BE2C (cell line): ENCODE measurements around the gene C1orf174.

ENCODE experiments used
- DNase-seq: peaks from one replicate; pipeline ENCODE4 v3.0.0-alpha.2; 2020
- H3K27me3 ChIP-seq: fragments of 250-450 bp; sonication (Bioruptor Pico); 2 replicates; pipeline ENCODE4 v1.5.1; 2020; ENCODE audit warnings: mild to moderate bottlenecking
- H3K36me3 ChIP-seq: fragments of 250-450 bp; sonication (Bioruptor Pico); 2 replicates; pipeline ENCODE4 v1.5.1; 2020; ENCODE audit warnings: mild to moderate bottlenecking
- H3K4me1 ChIP-seq: fragments of 250-450 bp; sonication (Bioruptor Pico); 2 replicates; pipeline ENCODE4 v1.5.1; 2020
- H3K4me3 ChIP-seq: 2 replicates; pipeline ENCODE4 v1.5.1; 2011; ENCODE audit warnings: low read depth, low read length
- H3K9me3 ChIP-seq: fragments of 250-450 bp; sonication (Bioruptor Pico); 2 replicates; pipeline ENCODE4 v1.5.1; 2020
- TF ChIP-seq, protein P1 (sequence below): IDR thresholded peaks from 2 replicates; pipeline ENCODE4 v1.5.1; 2012; ENCODE audit warnings: mild to moderate bottlenecking, low read depth, low read length

C1orf174 gene

DNA sequence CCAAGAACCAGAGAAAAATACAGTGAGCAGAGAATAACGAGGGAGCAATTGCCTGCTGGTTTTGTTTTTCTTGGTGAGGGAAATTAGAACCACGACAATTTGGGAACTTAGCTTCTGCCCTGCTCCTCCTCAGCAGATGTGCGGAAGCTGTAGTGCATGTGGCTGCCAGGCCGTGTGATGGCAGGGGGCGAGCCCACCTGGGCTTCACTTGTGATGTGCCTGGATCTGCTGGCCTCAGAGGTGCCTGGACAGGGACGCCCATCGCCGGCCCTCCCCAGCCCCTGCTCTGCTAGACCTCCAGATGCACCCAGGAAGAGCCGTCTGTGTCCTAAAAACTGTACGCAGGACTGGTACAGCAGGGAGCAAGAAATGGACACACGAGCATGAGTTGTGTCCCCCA lies 28.5 kb upstream of the C1orf174 start:
- H3K27me3 ChIP-seq = no peaks in the 10 kb centered on the region
- H3K36me3 ChIP-seq = no peaks in the 10 kb centered on the region
- H3K4me1 ChIP-seq = no peaks in the 10 kb centered on the region
- TF ChIP-seq, protein P1, sequence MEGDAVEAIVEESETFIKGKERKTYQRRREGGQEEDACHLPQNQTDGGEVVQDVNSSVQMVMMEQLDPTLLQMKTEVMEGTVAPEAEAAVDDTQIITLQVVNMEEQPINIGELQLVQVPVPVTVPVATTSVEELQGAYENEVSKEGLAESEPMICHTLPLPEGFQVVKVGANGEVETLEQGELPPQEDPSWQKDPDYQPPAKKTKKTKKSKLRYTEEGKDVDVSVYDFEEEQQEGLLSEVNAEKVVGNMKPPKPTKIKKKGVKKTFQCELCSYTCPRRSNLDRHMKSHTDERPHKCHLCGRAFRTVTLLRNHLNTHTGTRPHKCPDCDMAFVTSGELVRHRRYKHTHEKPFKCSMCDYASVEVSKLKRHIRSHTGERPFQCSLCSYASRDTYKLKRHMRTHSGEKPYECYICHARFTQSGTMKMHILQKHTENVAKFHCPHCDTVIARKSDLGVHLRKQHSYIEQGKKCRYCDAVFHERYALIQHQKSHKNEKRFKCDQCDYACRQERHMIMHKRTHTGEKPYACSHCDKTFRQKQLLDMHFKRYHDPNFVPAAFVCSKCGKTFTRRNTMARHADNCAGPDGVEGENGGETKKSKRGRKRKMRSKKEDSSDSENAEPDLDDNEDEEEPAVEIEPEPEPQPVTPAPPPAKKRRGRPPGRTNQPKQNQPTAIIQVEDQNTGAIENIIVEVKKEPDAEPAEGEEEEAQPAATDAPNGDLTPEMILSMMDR = no peak
- H3K9me3 ChIP-seq = no peaks in the 10 kb centered on the region
- H3K4me3 ChIP-seq = no peak overlapping the region
- DNase-seq = no peak

DNA sequence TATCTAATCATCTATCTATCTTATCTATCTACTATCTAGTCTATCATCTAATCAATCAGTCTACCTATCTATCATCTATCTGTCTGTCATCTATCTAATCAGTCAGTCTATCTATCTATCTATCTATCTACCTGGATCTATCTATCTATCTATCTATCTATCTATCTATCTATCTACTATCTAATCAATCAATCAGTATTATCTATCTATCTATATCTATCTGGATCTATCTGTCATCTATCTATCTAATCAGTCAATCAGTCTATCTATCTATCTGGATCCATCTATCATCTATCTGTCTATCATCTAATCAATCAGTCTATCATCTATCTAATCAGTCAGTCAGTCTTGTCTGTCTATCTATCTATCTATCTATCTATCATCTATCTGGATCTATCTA lies 26.9 kb upstream of the C1orf174 start:
- TF ChIP-seq, protein P1 = no peak
- Histone ChIP-seq H3K4me1 (no peaks in the 10 kb centered on the region), H3K27me3 (no peaks in the 10 kb centered on the region)

DNA sequence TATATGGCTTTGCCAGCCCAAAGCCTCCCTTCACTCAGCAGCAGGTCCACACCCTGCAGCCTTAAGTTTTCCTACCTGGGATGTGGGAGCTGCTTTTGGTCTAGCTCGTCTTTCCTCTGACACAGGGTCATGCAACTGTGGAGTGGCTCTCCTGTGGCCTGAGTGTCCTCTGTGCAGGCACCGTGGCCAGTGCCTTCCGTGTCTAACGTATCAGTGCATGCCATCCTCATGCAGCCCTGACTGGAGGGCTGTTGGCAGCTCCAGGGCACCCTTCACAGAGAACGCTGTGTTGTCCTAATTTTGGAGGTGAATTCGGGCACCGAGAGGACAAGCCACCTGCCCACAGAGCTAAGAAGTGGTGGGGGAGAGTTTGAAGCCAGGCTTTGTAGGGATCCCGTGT lies 25.7 kb upstream of the C1orf174 start:
- Histone ChIP-seq H3K9me3 (no peaks in the 10 kb centered on the region), H3K4me3 (no peak overlapping the region), H3K4me1 (no peaks in the 10 kb centered on the region), H3K27me3 (no peaks in the 10 kb centered on the region), H3K36me3 (no peaks in the 10 kb centered on the region)
- TF ChIP-seq, protein P1 = no peak
- DNase-seq = no peak

More for the DNA sequence above, 26.9 kb upstream of the C1orf174 start:
- Histone ChIP-seq H3K9me3 (no peaks in the 10 kb centered on the region), H3K4me3 (no peak overlapping the region), H3K36me3 (no peaks in the 10 kb centered on the region)
- no peak for DNase-seq

DNA sequence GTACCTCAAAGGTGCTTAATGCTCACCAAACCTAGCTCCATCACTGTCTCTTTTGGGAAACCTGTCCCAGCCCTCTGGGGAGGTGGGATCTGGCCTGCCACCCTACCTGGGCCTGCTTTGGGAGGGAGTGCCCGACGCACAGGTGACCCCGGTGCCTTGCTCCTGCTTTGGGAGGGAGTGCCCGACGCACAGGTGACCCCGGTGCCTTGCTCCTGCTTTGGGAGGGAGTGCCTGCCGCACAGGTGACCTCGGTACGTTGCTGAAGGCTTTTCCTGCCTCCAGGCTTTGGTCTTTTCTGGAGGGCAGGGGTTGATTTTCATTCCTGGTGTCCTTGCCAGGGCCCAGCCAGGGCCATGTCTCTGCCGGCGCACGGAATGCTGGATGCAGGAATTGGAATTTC lies 25.2 kb upstream of the C1orf174 start:
- Histone ChIP-seq H3K27me3 (no peaks in the 10 kb centered on the region), H3K4me3 (no peak overlapping the region), H3K4me1 (no peaks in the 10 kb centered on the region), H3K36me3 (no peaks in the 10 kb centered on the region), H3K9me3 (no peaks in the 10 kb centered on the region)
- TF ChIP-seq, protein P1 = no peak
- no peak for DNase-seq

DNA sequence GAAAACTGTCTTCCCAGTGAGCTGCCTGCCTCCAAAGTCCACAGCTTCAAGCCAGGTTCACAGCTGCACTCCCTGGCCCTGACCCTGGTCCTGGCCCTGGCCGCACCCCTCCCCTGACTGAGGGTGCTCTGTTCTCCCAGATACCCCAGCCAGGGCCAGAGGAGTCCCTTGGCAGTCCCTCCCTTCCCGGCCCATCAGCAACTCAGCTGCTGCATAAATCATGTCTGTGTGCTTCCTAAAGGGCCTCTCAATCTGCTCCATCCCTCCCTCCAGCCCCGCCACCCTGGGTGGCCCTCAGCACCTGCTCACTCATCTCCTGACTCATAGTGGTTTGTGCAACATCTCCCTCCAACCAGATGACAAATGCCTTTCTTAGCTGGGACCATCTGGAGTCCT lies 24.8 kb upstream of the C1orf174 start:
- TF ChIP-seq, protein P1 = no peak
- no peak for DNase-seq
- H3K9me3 ChIP-seq = no peaks in the 10 kb centered on the region
- no peaks in the 10 kb centered on the region for H3K36me3 ChIP-seq
- H3K4me3 ChIP-seq = no peak overlapping the region
- no peaks in the 10 kb centered on the region for H3K27me3 ChIP-seq
- H3K4me1 ChIP-seq = no peaks in the 10 kb centered on the region

DNA sequence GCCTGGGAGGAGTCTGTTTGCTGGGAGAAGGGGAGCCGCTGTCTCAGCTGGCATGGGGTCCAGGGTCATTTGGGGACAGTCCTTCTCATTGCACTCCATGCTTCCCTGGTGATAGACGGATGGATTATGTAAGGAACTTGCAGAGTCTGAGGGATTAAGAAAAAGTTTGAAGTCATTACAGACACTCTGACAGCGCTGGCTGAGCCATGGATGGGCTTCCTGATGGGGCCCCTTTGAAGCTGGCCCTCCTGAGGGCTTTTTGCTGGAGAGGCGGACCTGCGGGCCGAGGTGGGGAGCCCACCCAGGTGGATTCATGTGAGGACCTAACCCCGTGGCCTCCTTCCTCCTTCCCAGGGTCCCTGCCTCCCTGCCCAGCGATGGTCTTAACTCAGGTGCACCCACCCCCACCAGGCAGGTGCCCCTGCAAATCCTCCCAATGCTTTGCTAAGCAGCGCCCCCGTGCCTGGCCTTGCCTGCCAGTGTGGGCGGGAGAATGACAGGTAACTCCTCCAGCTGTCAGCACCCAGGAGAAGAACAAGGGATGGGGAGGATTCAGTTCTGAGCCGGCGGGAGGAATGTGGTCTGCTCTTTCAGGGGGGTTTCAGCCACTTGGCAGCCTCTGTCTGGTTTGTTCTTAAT lies 24.2 kb upstream of the C1orf174 start:
- DNase-seq = no peak
- H3K27me3 ChIP-seq = no peaks in the 10 kb centered on the region
- TF ChIP-seq, protein P1 = no peak

More for the DNA sequence above, 24.2 kb upstream of the C1orf174 start:
- H3K4me3 ChIP-seq = no peak overlapping the region
- H3K4me1 ChIP-seq = no peaks in the 10 kb centered on the region
- H3K9me3 ChIP-seq = no peaks in the 10 kb centered on the region
- no peaks in the 10 kb centered on the region for H3K36me3 ChIP-seq
